ENCODE data around the gene PLCL1.
A peak's percentile ranks its signal among the peaks of the same experiment; 100 is the strongest.
"Not testable (repeated sequence)": the region's sequence is repeated elsewhere in the genome, so short reads cannot be mapped to it uniquely, and the experiment has no call there.

Gene PLCL1

GRCh38 chr2:197810491-197810890 is 6.1 kb downstream of the PLCL1 start:
- no peak for DNase-seq (ENCODE audit: low spot score)

GRCh38 chr2:197813093-197813787 is 8.8 kb downstream of the PLCL1 start:
- peak; percentile 42 for DNase-seq (ENCODE audit: low spot score)
- TF ChIP-seq CTCF (IDR thresholded peaks at IDR 0.05; ENCODE audit: extremely low read depth, missing control alignments): peak; percentile 33

More at GRCh38 chr2:197810491-197810890, 6.1 kb downstream of the PLCL1 start:
- no peak for TF ChIP-seq CTCF (IDR thresholded peaks at IDR 0.05; ENCODE audit: extremely low read depth, missing control alignments)

GRCh38 chr2:197814526-197814925 is 10.1 kb downstream of the PLCL1 start:
- no peak for DNase-seq (ENCODE audit: low spot score)
- TF ChIP-seq CTCF (IDR thresholded peaks at IDR 0.05; ENCODE audit: extremely low read depth, missing control alignments): no peak

- DNase-seq (ENCODE audit: low spot score): no peak
- no peak for TF ChIP-seq CTCF (IDR thresholded peaks at IDR 0.05; ENCODE audit: extremely low read depth, missing control alignments)
Measured at GRCh38 chr2:197821550-197822289, 17.3 kb downstream of the PLCL1 start.

- TF ChIP-seq CTCF (IDR thresholded peaks at IDR 0.05; ENCODE audit: extremely low read depth, missing control alignments): no peak
- DNase-seq (ENCODE audit: low spot score): no peak
Measured at GRCh38 chr2:197822333-197822732, 17.9 kb downstream of the PLCL1 start.

GRCh38 chr2:197827618-197828017 is 23.2 kb downstream of the PLCL1 start:
- TF ChIP-seq CTCF (IDR thresholded peaks at IDR 0.05; ENCODE audit: extremely low read depth, missing control alignments): no peak
- DNase-seq (ENCODE audit: low spot score): no peak

- DNase-seq (ENCODE audit: low spot score): no peak
- TF ChIP-seq CTCF (IDR thresholded peaks at IDR 0.05; ENCODE audit: extremely low read depth, missing control alignments): no peak
Measured at GRCh38 chr2:197828464-197829135, 24.2 kb downstream of the PLCL1 start.

GRCh38 chr2:197834771-197835170 is 30.4 kb downstream of the PLCL1 start:
- DNase-seq (ENCODE audit: low spot score): not testable (repeated sequence)
